HUES48 (cell line): Measurements from ENCODE around the gene NTN3.

Source experiments
- H3K27ac ChIP-seq: one replicate; pipeline ENCODE4 v1.7.0; 2013; ENCODE audit warnings: low read depth, low read length, inconsistent platforms
- H3K27me3 ChIP-seq: 2 replicates; pipeline ENCODE4 v1.6.1; 2013; ENCODE audit warnings: mild to moderate bottlenecking, low read length; ENCODE audit not compliant: control insufficient read depth, insufficient read depth
- H3K36me3 ChIP-seq: 2 replicates; pipeline ENCODE4 v1.6.1; 2013; ENCODE audit warnings: low read length; ENCODE audit not compliant: control insufficient read depth, insufficient read depth
- H3K4me1 ChIP-seq: 2 replicates; pipeline ENCODE4 v1.6.1; 2013; ENCODE audit warnings: mild to moderate bottlenecking, low read length; ENCODE audit not compliant: control insufficient read depth, insufficient read depth
- H3K4me3 ChIP-seq: 2 replicates; pipeline ENCODE4 v1.5.1; 2013; ENCODE audit warnings: mild to moderate bottlenecking, low read depth, low read length
- H3K9ac ChIP-seq: 2 replicates; pipeline ENCODE4 v1.6.1; 2013; ENCODE audit warnings: mild to moderate bottlenecking, low read depth, low read length, moderate library complexity
- H3K9me3 ChIP-seq: 2 replicates; pipeline ENCODE4 v1.6.1; 2013; ENCODE audit warnings: low read length; ENCODE audit not compliant: control insufficient read depth, insufficient read depth

Gene NTN3

DNA sequence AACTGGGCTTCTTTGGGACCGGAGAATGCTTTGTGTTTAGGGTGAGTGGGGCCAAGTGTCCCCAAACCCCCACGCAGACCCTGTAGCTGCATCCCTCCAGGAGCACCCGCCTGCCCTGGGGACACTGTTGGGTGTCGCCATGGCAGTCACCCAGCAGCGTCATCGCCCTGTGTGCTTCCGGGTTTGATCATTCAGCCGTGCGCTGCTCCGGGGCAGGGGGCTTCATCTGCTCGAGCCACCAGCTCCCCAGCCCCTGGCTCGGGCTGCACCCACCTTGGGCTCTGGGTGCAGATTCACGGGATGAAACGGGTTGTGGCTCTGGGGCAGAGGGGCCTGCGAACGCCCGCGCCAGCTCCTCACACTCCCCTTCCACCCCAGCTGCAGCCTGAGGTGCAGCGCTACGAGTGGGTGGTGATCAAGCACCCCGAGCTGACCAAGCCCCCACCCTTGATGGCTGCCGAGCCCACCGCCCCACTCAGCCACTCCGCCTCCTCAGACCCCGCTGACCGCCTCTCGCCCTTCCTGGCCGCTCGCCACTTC lies 28.9 kb downstream of the NTN3 start:
- Histone ChIP-seq H3K27me3 (no peaks in the 10 kb centered on the region), H3K9me3 (no peaks in the 10 kb centered on the region), H3K9ac (no peak overlapping the region), H3K36me3 (peaks cover 29% of the 10 kb centered on the region), H3K4me3 (no peak overlapping the region), H3K27ac (no peak overlapping the region), H3K4me1 (peaks cover 8% of the 10 kb centered on the region)

GRCh38 chr16:2500430-2500917 lies 29.4 kb downstream of the NTN3 start:
- Histone ChIP-seq H3K4me1 (peaks cover 8% of the 10 kb centered on the region), H3K27ac (no peak overlapping the region), H3K4me3 (no peak overlapping the region), H3K27me3 (no peaks in the 10 kb centered on the region), H3K36me3 (peaks cover 29% of the 10 kb centered on the region), H3K9ac (no peak overlapping the region), H3K9me3 (no peaks in the 10 kb centered on the region)

DNA sequence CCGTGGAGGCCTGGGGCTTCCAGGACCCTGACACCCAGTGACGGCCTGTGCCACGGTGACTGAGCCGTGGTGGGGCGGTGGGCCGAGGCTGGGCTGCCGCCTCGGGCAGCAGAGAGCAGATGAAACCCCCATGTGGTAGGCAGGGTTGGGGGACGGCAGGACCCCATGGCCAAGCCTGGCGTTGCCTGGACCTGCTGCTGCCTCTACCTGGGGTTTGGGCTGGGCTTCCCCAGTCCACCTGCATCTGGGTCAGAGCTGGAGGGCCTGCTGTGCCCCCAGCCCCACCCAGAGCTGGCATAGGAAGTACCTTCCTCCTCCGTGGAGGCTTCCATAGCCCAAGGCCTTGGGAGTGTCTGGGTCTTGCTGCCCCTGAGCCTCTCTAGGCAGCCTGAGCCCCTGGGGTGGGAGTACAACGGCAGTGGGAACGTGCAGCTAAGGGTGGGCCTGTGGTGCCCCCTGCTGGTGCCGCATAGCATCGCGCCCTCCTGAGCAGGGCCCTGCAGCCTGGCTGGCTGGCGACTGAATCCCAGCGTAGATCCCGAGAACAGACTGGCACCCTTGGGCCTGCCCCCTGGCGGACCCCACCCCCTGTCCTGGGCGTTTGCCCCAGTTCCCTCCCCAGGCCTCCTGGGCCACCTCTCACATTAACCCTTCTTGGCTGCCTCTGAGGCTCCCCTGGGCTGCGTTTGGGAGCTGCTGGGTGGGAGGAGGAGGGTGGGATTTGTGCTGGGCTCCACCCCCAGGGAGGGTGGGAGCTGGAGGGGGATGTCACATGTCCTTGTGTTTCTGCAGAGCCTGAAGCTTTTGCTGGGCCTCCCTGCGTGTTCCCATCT lies 30.0 kb downstream of the NTN3 start:
- Histone ChIP-seq H3K4me3 (peak overlapping the region; percentile 58), H3K27ac (peak overlapping the region; percentile 33), H3K9ac (no peak overlapping the region), H3K9me3 (no peaks in the 10 kb centered on the region), H3K4me1 (peaks cover 8% of the 10 kb centered on the region), H3K27me3 (no peaks in the 10 kb centered on the region), H3K36me3 (peaks cover 26% of the 10 kb centered on the region)

DNA sequence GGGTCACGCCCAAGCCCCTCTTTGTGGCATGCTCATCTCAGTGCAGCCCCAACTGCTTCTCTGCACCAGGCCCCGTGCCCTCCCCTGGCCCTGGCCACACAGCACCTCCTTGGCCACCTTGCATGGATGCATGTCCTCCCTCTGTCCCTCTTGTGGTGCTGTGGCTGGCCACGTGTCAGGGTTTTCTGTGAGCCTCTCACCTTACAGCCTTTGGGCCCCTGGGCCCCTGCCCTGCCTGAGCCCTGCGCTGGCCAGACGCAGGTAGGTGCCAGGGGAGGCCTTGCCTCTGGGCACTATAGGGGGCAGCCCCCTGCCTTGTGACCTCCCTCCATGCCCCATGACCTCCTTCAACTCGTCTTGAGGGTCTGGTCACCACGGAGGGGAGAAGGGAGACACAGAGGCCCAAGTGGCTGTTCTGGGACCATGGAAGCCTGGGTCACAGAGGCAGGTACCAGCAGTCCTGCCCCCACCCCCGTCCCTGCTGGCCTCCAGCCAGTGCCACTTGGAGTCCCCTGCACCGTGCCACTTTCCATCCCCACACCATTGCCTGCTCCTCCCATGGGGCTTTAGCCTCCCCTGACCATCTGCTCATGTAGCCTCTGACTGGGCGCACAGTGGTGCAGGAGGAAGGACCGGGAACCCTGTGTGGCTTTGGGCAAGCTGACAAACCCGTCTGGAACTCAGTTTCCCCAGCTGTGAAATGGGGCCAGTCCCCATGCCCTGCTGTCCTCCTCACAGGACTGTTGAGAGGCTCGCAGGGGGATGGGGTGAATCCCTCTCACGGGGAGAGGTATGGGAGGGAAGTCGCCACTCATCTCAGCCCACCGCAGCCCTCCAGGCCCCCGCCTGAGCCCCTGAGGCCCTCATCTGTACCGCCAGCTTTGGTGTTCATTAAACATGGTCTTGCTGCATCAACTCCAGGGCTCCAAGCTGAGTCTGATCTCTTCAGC lies 31.1 kb downstream of the NTN3 start:
- Histone ChIP-seq H3K9me3 (no peaks in the 10 kb centered on the region), H3K9ac (no peak overlapping the region), H3K4me3 (peak overlapping the region; percentile 58; the same call in 1 of the 2 replicates), H3K36me3 (peaks cover 16% of the 10 kb centered on the region), H3K27ac (peak overlapping the region; percentile 33), H3K4me1 (peaks cover 8% of the 10 kb centered on the region), H3K27me3 (no peaks in the 10 kb centered on the region)

GRCh38 chr16:2505695-2506094 lies 34.6 kb downstream of the NTN3 start:
- Histone ChIP-seq H3K4me3 (no peak overlapping the region), H3K9ac (no peak overlapping the region), H3K36me3 (no peaks in the 10 kb centered on the region), H3K27me3 (no peaks in the 10 kb centered on the region), H3K4me1 (peaks cover 8% of the 10 kb centered on the region), H3K27ac (no peak overlapping the region), H3K9me3 (no peaks in the 10 kb centered on the region)

- Histone ChIP-seq H3K36me3 (no peaks in the 10 kb centered on the region), H3K4me1 (0 out of 2 replicates have a peak, but pooled peaks cover 7% of the 10 kb centered on the region), H3K27ac (no peak overlapping the region), H3K27me3 (no peaks in the 10 kb centered on the region), H3K9me3 (no peaks in the 10 kb centered on the region), H3K9ac (no peak overlapping the region), H3K4me3 (no peak overlapping the region)
These were observed 36.1 kb downstream of the NTN3 start for GRCh38 chr16:2507052-2507659.

- Histone ChIP-seq H3K9ac (no peak overlapping the region), H3K27ac (no peak overlapping the region), H3K4me1 (peaks cover 10% of the 10 kb centered on the region; the same call in 1 of the 2 replicates)
These were observed 36.6 kb downstream of the NTN3 start for GRCh38 chr16:2507665-2508064.

DNA sequence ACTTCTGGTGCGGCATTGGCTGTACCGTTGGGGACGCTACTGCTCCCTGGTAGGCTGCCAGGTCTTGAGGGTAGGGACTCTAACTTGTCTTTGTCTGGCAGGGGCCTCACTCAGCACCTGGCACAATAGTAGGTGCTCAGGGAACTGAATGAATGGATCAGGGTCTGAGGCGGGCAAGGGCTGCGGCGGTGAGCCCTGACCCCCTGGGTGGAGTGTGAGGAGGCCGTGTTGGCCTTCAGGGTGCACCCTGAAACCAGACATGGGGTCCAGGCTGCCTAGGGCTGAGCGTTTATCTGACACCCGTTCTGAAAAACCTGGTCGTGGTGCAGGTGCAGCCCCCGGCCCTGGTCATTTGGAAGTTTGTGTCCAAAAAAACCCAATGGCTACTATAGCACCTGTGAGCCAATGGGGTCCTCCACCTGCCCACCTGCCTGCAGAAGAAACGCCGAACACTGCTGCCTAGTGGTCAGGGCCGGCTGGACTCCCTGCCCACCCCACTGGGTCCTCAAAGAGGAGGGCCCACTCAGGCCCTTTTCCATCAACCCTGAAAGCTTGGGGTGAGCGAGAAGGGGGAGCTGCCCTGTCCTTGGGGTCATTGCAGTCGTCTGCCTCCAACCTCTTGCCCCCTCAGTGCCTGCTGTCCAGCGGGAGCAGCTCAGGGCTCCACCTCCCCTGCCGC lies 37.8 kb downstream of the NTN3 start:
- H3K36me3 ChIP-seq = no peaks in the 10 kb centered on the region
- H3K27ac ChIP-seq = no peak overlapping the region
- H3K27me3 ChIP-seq = no peaks in the 10 kb centered on the region
- H3K4me3 ChIP-seq = no peak overlapping the region
- no peak overlapping the region for H3K9ac ChIP-seq
- H3K9me3 ChIP-seq = no peaks in the 10 kb centered on the region
- peaks cover 16% of the 10 kb centered on the region; the same call in 1 of the 2 replicates for H3K4me1 ChIP-seq

More at GRCh38 chr16:2507665-2508064, 36.6 kb downstream of the NTN3 start:
- H3K4me3 ChIP-seq = no peak overlapping the region
- H3K36me3 ChIP-seq = no peaks in the 10 kb centered on the region
- H3K9me3 ChIP-seq = no peaks in the 10 kb centered on the region
- no peaks in the 10 kb centered on the region for H3K27me3 ChIP-seq

- Histone ChIP-seq H3K27ac (no peak overlapping the region), H3K9ac (no peak overlapping the region), H3K4me1 (peaks cover 21% of the 10 kb centered on the region; the same call in 1 of the 2 replicates)
These were observed 40.2 kb downstream of the NTN3 start for GRCh38 chr16:2511128-2511800.

More at GRCh38 chr16:2511128-2511800, 40.2 kb downstream of the NTN3 start:
- Histone ChIP-seq H3K4me3 (no peak overlapping the region), H3K27me3 (no peaks in the 10 kb centered on the region), H3K9me3 (no peaks in the 10 kb centered on the region), H3K36me3 (no peaks in the 10 kb centered on the region)
